ENCODE results near the gene STXBP6.

STXBP6 gene

GRCh38 chr14:24813819-24814259, 236.1 kb downstream of the STXBP6 start:
- H3K27ac ChIP-seq = no peak overlapping the region
- TF ChIP-seq CTCF (IDR thresholded peaks at IDR 0.05) = no peak
- H3K4me3 ChIP-seq = no peak overlapping the region
- DNase-seq (ENCODE audit: low spot score) = no peak

- H3K27ac ChIP-seq = no peak overlapping the region
- no peak for DNase-seq (ENCODE audit: low spot score)
- TF ChIP-seq CTCF (IDR thresholded peaks at IDR 0.05) = no peak
- no peak overlapping the region for H3K4me3 ChIP-seq
Measured at GRCh38 chr14:24813089-24813815, 236.7 kb downstream of the STXBP6 start.

GRCh38 chr14:24809135-24809534, 240.8 kb downstream of the STXBP6 start:
- TF ChIP-seq CTCF (IDR thresholded peaks at IDR 0.05) = no peak
- no peak overlapping the region for H3K27ac ChIP-seq
- H3K4me3 ChIP-seq = no peak overlapping the region
- DNase-seq (ENCODE audit: low spot score) = no peak

GRCh38 chr14:24808412-24808811, 241.5 kb downstream of the STXBP6 start:
- no peak overlapping the region for H3K27ac ChIP-seq
- H3K4me3 ChIP-seq = no peak overlapping the region
- no peak for TF ChIP-seq CTCF (IDR thresholded peaks at IDR 0.05)
- DNase-seq (ENCODE audit: low spot score) = no peak

GRCh38 chr14:24806061-24806678, 243.8 kb downstream of the STXBP6 start:
- DNase-seq (ENCODE audit: low spot score) = no peak
- peak; percentile 50 for TF ChIP-seq CTCF (IDR thresholded peaks at IDR 0.05)
- Histone ChIP-seq H3K27ac (no peak overlapping the region), H3K4me3 (no peak overlapping the region)

- H3K27ac ChIP-seq = no peak overlapping the region
- no peak for DNase-seq (ENCODE audit: low spot score)
- H3K4me3 ChIP-seq = no peak overlapping the region
- TF ChIP-seq CTCF (IDR thresholded peaks at IDR 0.05) = no peak
Measured at GRCh38 chr14:24804552-24805212, 245.3 kb downstream of the STXBP6 start.

All from coronary artery (tissue), 2 donors.